Measurements from ENCODE around the gene ANKS1A. TPM values are rescaled to one million over a fixed set of nuclear protein-coding genes. Genes with fewer than 3 reads are reported as not detected.

ANKS1A gene
- total and polyA plus RNA-seq, 3 experiments from 2014 or later, result 3.0 to 9.6 (median 8.7) TPM

GRCh38 chr6:35089216-35089934 is 200.3 kb downstream of the ANKS1A start:
- Mint-ChIP-seq H3K4me3 (no peak overlapping the region), H3K27me3 (peaks cover 0 to 3% of the 10 kb centered on the region in 2 donors), H3K9me3 (no peaks in the 10 kb centered on the region), H3K36me3 (peaks cover 4 to 58% (median 8%) of the 10 kb centered on the region in 3 donors), H3K27ac (peak overlapping the region in 1 of 8 donors; percentile 50), H3K4me1 (no peaks in the 10 kb centered on the region)
- H3K36me3 ChIP-seq (ENCODE audit: insufficient read depth, low read length), result no peaks in the 10 kb centered on the region
- ChIA-PET CTCF (no interaction called here), POLR2A (no interaction called here)
- no peaks in the 10 kb centered on the region for H3K4me1 ChIP-seq (ENCODE audit: insufficient read depth, low read length)
- H3K4me3 ChIP-seq (ENCODE audit: low read length), result no peak overlapping the region
- no peaks in the 10 kb centered on the region for H3K9me3 ChIP-seq (ENCODE audit: low read length)
- DNase-seq, result no peak
- H3K27me3 ChIP-seq (ENCODE audit: insufficient read depth, low read length, poor library complexity, severe bottlenecking), result no peaks in the 10 kb centered on the region
- no peak overlapping the region for H3K27ac ChIP-seq (ENCODE audit: low read depth, low read length)

- H3K27ac Mint-ChIP-seq, result no peak overlapping the region
- no peaks in the 10 kb centered on the region for H3K9me3 ChIP-seq (ENCODE audit: low read length)
- no peak for DNase-seq
- ChIA-PET CTCF (no interaction called here), POLR2A (no interaction called here)
- H3K4me3 ChIP-seq (ENCODE audit: low read length), result no peak overlapping the region
- no peak overlapping the region for H3K27ac ChIP-seq (ENCODE audit: low read depth, low read length)
- H3K9me3 Mint-ChIP-seq, result no peaks in the 10 kb centered on the region
- H3K27me3 ChIP-seq (ENCODE audit: insufficient read depth, low read length, poor library complexity, severe bottlenecking), result no peaks in the 10 kb centered on the region
- no peaks in the 10 kb centered on the region for H3K36me3 ChIP-seq (ENCODE audit: insufficient read depth, low read length)
- H3K27me3 Mint-ChIP-seq, result peaks cover 0 to 3% of the 10 kb centered on the region in 2 donors
- H3K4me3 Mint-ChIP-seq, result no peak overlapping the region
- H3K4me1 ChIP-seq (ENCODE audit: insufficient read depth, low read length), result no peaks in the 10 kb centered on the region
- H3K36me3 Mint-ChIP-seq, result peaks cover 4 to 53% (median 6%) of the 10 kb centered on the region in 3 donors
- H3K4me1 Mint-ChIP-seq, result no peaks in the 10 kb centered on the region
Measured at GRCh38 chr6:35089935-35090505, 201.0 kb downstream of the ANKS1A start.

- ChIA-PET CTCF (no interaction called here), POLR2A (no interaction called here)
- no peak for DNase-seq
- no peaks in the 10 kb centered on the region for H3K9me3 Mint-ChIP-seq
- peaks cover 0 to 3% of the 10 kb centered on the region in 2 donors for H3K27me3 Mint-ChIP-seq
- H3K36me3 Mint-ChIP-seq, result peaks cover 3 to 46% (median 4%) of the 10 kb centered on the region in 3 donors
- no peak overlapping the region for H3K4me3 ChIP-seq (ENCODE audit: low read length)
- H3K4me1 ChIP-seq (ENCODE audit: insufficient read depth, low read length), result no peaks in the 10 kb centered on the region
- H3K4me3 Mint-ChIP-seq, result no peak overlapping the region
- H3K27me3 ChIP-seq (ENCODE audit: insufficient read depth, low read length, poor library complexity, severe bottlenecking), result no peaks in the 10 kb centered on the region
- no peak overlapping the region for H3K27ac Mint-ChIP-seq
- no peak overlapping the region for H3K27ac ChIP-seq (ENCODE audit: low read depth, low read length)
- H3K36me3 ChIP-seq (ENCODE audit: insufficient read depth, low read length), result no peaks in the 10 kb centered on the region
- H3K4me1 Mint-ChIP-seq, result no peaks in the 10 kb centered on the region
- no peaks in the 10 kb centered on the region for H3K9me3 ChIP-seq (ENCODE audit: low read length)
Measured at GRCh38 chr6:35090734-35091133, 201.7 kb downstream of the ANKS1A start.

- ChIA-PET POLR2A (no interaction called here), CTCF (no interaction called here)
- DNase-seq, result no peak
- H3K36me3 ChIP-seq (ENCODE audit: insufficient read depth, low read length), result no peaks in the 10 kb centered on the region
- Mint-ChIP-seq H3K27me3 (peaks cover 0 to 3% of the 10 kb centered on the region in 2 donors), H3K4me1 (no peaks in the 10 kb centered on the region), H3K9me3 (no peaks in the 10 kb centered on the region), H3K27ac (no peak overlapping the region), H3K36me3 (peaks cover 3 to 39% (median 4%) of the 10 kb centered on the region in 3 donors), H3K4me3 (no peak overlapping the region)
- no peak overlapping the region for H3K27ac ChIP-seq (ENCODE audit: low read depth, low read length)
- H3K27me3 ChIP-seq (ENCODE audit: insufficient read depth, low read length, poor library complexity, severe bottlenecking), result no peaks in the 10 kb centered on the region
- H3K4me1 ChIP-seq (ENCODE audit: insufficient read depth, low read length), result no peaks in the 10 kb centered on the region
- no peaks in the 10 kb centered on the region for H3K9me3 ChIP-seq (ENCODE audit: low read length)
- no peak overlapping the region for H3K4me3 ChIP-seq (ENCODE audit: low read length)
Measured at GRCh38 chr6:35091346-35092083, 202.5 kb downstream of the ANKS1A start.

GRCh38 chr6:35092362-35093117 is 203.5 kb downstream of the ANKS1A start:
- H3K36me3 ChIP-seq (ENCODE audit: insufficient read depth, low read length), result no peaks in the 10 kb centered on the region
- Mint-ChIP-seq H3K4me1 (no peaks in the 10 kb centered on the region), H3K36me3 (peaks cover 3 to 29% (median 4%) of the 10 kb centered on the region in 3 donors), H3K27me3 (peaks cover 1 to 3% of the 10 kb centered on the region in 2 donors), H3K27ac (no peak overlapping the region), H3K4me3 (no peak overlapping the region), H3K9me3 (no peaks in the 10 kb centered on the region)
- no peaks in the 10 kb centered on the region for H3K27me3 ChIP-seq (ENCODE audit: insufficient read depth, low read length, poor library complexity, severe bottlenecking)
- H3K4me3 ChIP-seq (ENCODE audit: low read length), result no peak overlapping the region
- H3K4me1 ChIP-seq (ENCODE audit: insufficient read depth, low read length), result no peaks in the 10 kb centered on the region
- H3K9me3 ChIP-seq (ENCODE audit: low read length), result no peaks in the 10 kb centered on the region
- ChIA-PET CTCF (no interaction called here), POLR2A (no interaction called here)
- H3K27ac ChIP-seq (ENCODE audit: low read depth, low read length), result no peak overlapping the region
- no peak for DNase-seq

GRCh38 chr6:35093118-35093445 is 204.0 kb downstream of the ANKS1A start:
- Histone ChIP-seq H3K27me3 (ENCODE audit: insufficient read depth, low read length, poor library complexity, severe bottlenecking) (no peaks in the 10 kb centered on the region), H3K9me3 (ENCODE audit: low read length) (no peaks in the 10 kb centered on the region), H3K4me3 (ENCODE audit: low read length) (no peak overlapping the region), H3K4me1 (ENCODE audit: insufficient read depth, low read length) (no peaks in the 10 kb centered on the region), H3K36me3 (ENCODE audit: insufficient read depth, low read length) (no peaks in the 10 kb centered on the region), H3K27ac (ENCODE audit: low read depth, low read length) (no peak overlapping the region)
- POLR2A ChIA-PET, result no interaction called here
- Mint-ChIP-seq H3K4me3 (no peak overlapping the region), H3K27me3 (peaks cover 3% of the 10 kb centered on the region in 2 donors), H3K27ac (no peak overlapping the region), H3K4me1 (no peaks in the 10 kb centered on the region), H3K9me3 (no peaks in the 10 kb centered on the region), H3K36me3 (peaks cover 3 to 24% (median 4%) of the 10 kb centered on the region in 3 donors)
- DNase-seq, result no peak
- CTCF ChIA-PET, result no interaction called here

GRCh38 chr6:35093783-35094182 is 204.7 kb downstream of the ANKS1A start:
- Histone ChIP-seq H3K4me1 (ENCODE audit: insufficient read depth, low read length) (no peaks in the 10 kb centered on the region), H3K36me3 (ENCODE audit: insufficient read depth, low read length) (no peaks in the 10 kb centered on the region), H3K9me3 (ENCODE audit: low read length) (no peaks in the 10 kb centered on the region), H3K4me3 (ENCODE audit: low read length) (no peak overlapping the region), H3K27ac (ENCODE audit: low read depth, low read length) (no peak overlapping the region), H3K27me3 (ENCODE audit: insufficient read depth, low read length, poor library complexity, severe bottlenecking) (no peaks in the 10 kb centered on the region)
- ChIA-PET POLR2A (no interaction called here), CTCF (no interaction called here)
- Mint-ChIP-seq H3K27ac (peak overlapping the region in 1 of 8 donors; percentile 38), H3K36me3 (peaks cover 3 to 18% (median 4%) of the 10 kb centered on the region in 3 donors), H3K4me3 (no peak overlapping the region), H3K4me1 (no peaks in the 10 kb centered on the region), H3K9me3 (no peaks in the 10 kb centered on the region), H3K27me3 (peaks cover 3% of the 10 kb centered on the region in 2 donors)
- no peak for DNase-seq

- Histone ChIP-seq H3K9me3 (ENCODE audit: low read length) (no peaks in the 10 kb centered on the region), H3K36me3 (ENCODE audit: insufficient read depth, low read length) (no peaks in the 10 kb centered on the region), H3K4me1 (ENCODE audit: insufficient read depth, low read length) (no peaks in the 10 kb centered on the region), H3K4me3 (ENCODE audit: low read length) (no peak overlapping the region), H3K27ac (ENCODE audit: low read depth, low read length) (no peak overlapping the region), H3K27me3 (ENCODE audit: insufficient read depth, low read length, poor library complexity, severe bottlenecking) (no peaks in the 10 kb centered on the region)
- DNase-seq, result no peak
- Mint-ChIP-seq H3K4me3 (no peak overlapping the region), H3K9me3 (no peaks in the 10 kb centered on the region), H3K36me3 (peaks cover 3 to 14% (median 4%) of the 10 kb centered on the region in 3 donors), H3K27ac (peak overlapping the region in 1 of 8 donors; percentile 38), H3K4me1 (no peaks in the 10 kb centered on the region), H3K27me3 (peaks cover 3% of the 10 kb centered on the region in 2 donors)
- ChIA-PET POLR2A (no interaction called here), CTCF (no interaction called here)
Measured at GRCh38 chr6:35094183-35094582, 205.1 kb downstream of the ANKS1A start.

All from CD8-positive, alpha-beta memory T cell (primary cell).